ENCODE data around the gene VGLL4.
"Not testable (repeated sequence)": the region's sequence is repeated elsewhere in the genome, so short reads cannot be mapped to it uniquely, and the experiment has no call there.

VGLL4 gene

DNA sequence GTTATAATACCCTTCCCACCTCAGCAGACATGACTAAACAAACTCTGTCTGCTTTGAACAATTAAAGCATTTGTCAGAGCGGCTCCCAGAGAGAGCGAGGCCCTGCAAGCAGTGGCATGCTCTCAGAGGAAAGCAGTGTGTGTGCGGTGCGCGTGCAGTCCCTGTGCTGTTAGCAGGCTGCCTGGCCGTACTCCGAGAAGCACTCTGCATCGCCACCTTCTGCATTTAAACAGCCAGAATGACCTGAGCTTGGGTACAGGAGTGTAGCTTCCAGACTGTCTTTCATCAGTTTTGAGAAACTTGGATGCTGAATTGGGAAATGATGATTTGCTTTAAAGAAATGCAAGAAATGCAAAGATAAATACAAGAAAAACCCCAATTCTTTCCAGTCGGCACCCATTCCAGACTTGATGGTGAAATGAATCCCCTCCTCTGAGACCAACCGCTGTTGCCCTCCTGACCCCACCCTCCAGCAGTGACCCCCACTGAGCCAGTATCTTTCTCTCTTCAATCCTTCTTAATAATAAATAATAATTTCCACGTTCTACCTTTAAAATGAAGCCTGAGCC lies 113.5 kb downstream of the VGLL4 start:
- no peak for DNase-seq (ENCODE audit: low spot score)

DNA sequence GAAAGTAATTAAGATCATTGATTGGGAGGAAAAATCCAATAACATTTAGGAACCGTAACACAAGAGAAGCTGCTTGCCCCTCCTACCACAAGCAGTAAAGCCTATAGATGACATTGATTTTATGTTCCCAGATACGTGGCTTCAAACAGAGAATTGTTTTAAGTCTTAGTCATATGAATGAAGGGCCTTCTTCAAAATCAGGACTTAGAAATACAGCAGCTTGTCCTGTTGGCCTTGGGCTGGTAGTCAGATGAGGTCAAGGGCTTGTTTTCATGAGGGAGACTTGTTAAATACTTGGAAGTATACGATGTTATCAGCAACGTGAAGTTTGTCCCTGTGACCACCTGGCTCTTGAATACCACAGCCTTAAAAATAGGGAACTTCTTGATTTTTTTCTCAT lies 114.4 kb downstream of the VGLL4 start:
- no peak for DNase-seq (ENCODE audit: low spot score)

DNA sequence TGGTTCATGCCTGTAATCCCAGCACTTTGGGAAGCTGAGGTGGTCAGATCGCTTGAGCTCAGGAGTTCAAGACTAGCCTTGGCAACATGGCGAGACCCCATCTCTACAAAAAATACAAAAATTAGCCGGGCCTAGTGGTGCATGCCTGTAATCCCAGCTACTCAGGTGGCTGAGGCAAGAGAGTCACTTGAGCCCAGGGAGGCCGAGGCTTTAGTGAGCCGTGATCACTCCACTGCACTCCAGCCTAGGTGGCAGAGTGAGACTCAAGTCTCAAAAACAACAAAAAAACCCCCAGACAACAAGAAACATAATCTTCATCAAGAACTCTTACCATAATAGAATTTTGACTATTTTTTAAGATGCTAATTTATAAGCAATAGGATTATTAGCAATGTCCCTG lies 117.6 kb downstream of the VGLL4 start:
- DNase-seq (ENCODE audit: low spot score): not testable (repeated sequence)

GRCh38 chr3:11523572-11524101 lies 120.1 kb downstream of the VGLL4 start:
- DNase-seq (ENCODE audit: low spot score): no peak

- no peak for DNase-seq (ENCODE audit: low spot score)
These were observed 120.7 kb downstream of the VGLL4 start for GRCh38 chr3:11522953-11523571.

GRCh38 chr3:11522398-11522715 lies 121.4 kb downstream of the VGLL4 start:
- DNase-seq (ENCODE audit: low spot score): no peak

- DNase-seq (ENCODE audit: low spot score): no peak
These were observed 122.5 kb downstream of the VGLL4 start for GRCh38 chr3:11521167-11521566.

DNA sequence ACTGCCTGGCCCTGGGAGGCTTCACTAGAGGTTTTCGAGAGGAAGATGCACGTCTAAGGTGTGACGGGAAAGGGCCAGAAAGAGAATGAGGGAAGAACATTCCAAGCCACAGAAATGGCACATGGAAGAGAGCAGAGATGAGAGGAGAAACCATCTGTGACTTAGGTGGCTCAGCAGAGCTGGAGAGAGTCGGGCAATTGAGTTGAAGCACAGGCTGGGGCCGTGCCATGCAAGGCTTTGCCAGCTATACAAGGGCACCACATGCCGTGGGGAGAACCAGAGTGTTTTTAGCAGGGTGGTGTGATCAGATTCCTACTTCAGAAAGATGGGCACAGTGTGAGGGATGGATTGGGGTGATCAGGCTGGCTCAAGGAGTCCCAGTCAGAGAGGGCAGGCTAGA lies 126.1 kb downstream of the VGLL4 start:
- no peak for DNase-seq (ENCODE audit: low spot score)

DNA sequence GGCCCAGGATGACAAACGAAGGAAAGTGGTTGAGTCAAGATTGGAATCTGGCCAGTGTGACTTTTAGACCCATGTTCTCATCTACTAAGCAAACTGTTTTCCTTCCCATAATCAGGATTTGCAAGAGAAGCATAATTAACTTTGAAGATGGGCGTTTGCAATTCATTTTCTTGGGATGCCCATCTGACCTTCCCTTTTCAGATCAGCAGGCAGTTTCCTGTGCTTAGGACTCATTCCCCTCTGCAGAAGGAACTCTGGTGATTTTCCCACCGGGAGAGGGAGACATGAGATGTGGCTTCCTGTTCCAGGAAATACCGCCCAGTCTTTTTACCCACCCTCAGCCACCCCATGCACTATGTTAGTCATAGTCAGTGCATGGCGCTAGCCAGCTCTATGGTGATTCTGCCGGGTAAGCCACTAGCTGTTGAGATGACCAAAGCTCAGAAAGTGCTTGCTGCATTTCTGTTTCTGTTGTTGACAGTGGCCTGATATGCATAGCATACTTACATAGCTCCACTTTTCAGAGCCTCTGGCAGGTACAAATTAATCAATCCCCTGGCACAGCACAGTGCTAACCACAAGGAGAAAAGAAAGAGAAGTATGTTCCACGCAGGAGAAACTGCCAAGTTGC lies 129.4 kb downstream of the VGLL4 start:
- DNase-seq (ENCODE audit: low spot score): no peak

DNA sequence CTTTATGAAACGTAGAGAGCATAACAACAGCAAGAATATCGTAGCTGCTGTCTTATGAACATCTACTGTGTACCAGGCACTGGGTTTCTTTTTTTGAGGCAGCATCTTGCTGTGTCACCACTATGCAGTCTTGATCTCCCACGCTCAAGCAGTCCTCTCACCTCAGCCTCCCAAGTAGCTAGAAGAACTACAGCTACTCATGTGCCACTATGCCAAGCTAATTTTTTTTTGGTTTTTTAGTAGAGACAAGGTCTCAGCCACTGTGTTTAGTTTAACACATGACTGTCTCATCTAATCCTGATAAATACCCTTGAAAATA lies 129.9 kb downstream of the VGLL4 start:
- no peak for DNase-seq (ENCODE audit: low spot score)

DNA sequence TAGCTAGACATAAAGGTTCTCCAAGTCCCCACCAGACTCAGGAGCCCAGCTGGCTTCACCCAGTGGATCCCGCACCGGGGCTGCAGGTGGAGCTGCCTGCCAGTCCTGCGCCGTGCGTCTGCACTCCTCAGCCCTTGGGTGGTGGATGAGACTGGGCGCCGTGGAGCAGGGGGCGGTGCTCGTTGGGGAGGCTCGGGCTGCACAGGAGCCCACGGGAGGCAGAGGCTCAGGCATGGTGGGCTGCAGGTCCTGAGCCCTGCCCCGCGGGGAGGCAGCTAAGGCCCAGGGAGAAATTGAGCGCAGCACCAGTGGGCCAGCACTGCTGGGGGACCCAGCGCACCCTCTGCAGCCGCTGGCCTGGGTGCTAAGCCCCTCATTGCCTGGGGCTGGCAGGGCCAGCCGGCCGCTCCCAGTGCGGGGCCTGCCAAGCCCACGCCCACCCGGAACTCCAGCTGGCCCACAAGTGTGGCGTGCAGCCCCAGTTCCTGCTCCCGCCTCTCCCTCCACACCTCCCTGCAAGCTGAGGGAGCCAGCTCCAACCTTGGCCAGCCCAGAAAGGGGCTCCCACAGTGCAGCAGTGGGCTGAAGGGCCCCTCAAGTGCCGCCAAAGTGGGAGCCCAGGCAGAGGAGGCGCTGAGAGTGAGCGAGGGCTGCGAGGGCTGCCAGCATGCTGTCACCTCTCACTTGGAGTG lies 130.4 kb downstream of the VGLL4 start:
- not testable (repeated sequence) for DNase-seq (ENCODE audit: low spot score)

GRCh38 chr3:11511606-11512005 lies 132.1 kb downstream of the VGLL4 start:
- DNase-seq (ENCODE audit: low spot score): not testable (repeated sequence)

- no peak for DNase-seq (ENCODE audit: low spot score)
These were observed 133.4 kb downstream of the VGLL4 start for GRCh38 chr3:11510356-11510755.

- no peak for DNase-seq (ENCODE audit: low spot score)
These were observed 133.7 kb downstream of the VGLL4 start for GRCh38 chr3:11510001-11510340.

- no peak for DNase-seq (ENCODE audit: low spot score)
These were observed 134.3 kb downstream of the VGLL4 start for GRCh38 chr3:11509173-11510000.

DNA sequence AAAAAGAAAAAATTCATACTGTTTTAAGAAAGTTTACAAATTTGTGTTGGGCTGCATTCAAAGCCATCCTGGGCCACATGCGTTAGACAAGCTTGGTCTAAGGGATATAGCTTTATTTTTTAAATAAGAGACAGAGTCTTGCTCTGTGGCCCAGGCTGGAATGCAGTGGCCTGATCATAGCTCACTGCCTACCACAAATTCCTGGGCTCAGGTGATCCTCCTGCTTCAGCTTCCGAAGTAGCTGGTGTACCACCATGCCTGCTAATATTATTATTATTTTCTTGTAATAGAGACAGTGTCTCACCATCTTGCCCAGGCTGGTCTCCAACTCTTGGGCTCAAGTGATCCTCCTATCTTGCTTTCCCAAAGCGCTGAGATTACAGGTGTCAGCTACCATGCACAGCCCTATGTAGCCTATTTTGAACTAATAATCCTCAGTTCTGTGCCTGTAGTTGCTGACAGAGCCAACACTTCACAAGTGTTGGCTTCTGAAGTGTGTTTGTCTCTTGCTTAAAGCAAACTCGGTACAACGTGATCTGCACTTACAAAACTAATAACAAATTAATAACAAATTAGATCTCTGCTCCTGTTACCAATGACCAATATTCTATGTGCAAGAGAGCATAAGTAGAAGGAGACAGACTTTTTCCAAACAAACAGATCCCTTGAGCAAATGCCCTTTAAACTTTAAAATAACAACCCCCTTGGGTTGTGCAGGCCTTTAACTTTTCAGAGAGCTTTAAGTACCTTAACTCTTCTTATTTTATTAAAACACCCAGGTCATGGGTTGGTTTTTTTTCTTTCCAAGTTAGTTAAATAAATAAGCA lies 135.2 kb downstream of the VGLL4 start:
- DNase-seq (ENCODE audit: low spot score): no peak

- DNase-seq (ENCODE audit: low spot score): no peak
These were observed 136.0 kb downstream of the VGLL4 start for GRCh38 chr3:11507719-11508118.

All from CD4-positive, alpha-beta T cell treated with Interleukin-15 for 4 hours (primary cell).